ENCODE results near the gene PKLR. TPM values are rescaled to one million over a fixed set of nuclear protein-coding genes. Genes with fewer than 3 reads are reported as not detected.

Gene PKLR
- total RNA-seq, 1 experiment from 2014 or later: not detected

- peaks cover 28% of the 10 kb centered on the region for H3K4me1 ChIP-seq (ENCODE audit: low read length)
- peaks cover 23% of the 10 kb centered on the region for H3K36me3 ChIP-seq (ENCODE audit: insufficient read depth, low read length)
- peak overlapping the region; percentile 72 for H3K4me3 ChIP-seq (ENCODE audit: low read length)
These were observed 8.3 kb upstream of the PKLR start for GRCh38 chr1:155309423-155310021.

GRCh38 chr1:155308493-155309422, 7.5 kb upstream of the PKLR start, which contains the start of gene FDPS:
FDPS (plus strand) TSS chr1:155308866; CDS start chr1:155309790, 924 bp downstream.
- H3K36me3 ChIP-seq (ENCODE audit: insufficient read depth, low read length): peaks cover 23% of the 10 kb centered on the region
- no peaks in the 10 kb centered on the region for H3K27me3 ChIP-seq (ENCODE audit: low read length)
- H3K4me1 ChIP-seq (ENCODE audit: low read length): peaks cover 28% of the 10 kb centered on the region
- no peaks in the 10 kb centered on the region for H4K20me1 ChIP-seq (ENCODE audit: insufficient read depth, low read depth, low read length)
- H3K4me3 ChIP-seq (ENCODE audit: low read length): peak within 1 kb of the TSS; percentile 72
- H3K79me2 ChIP-seq (ENCODE audit: low read length): peaks cover 43% of the 10 kb centered on the region
- no peak within 1 kb of the TSS for H2AFZ ChIP-seq (ENCODE audit: low read length)
- H3K9me2 ChIP-seq (replicated peaks; ENCODE audit: insufficient read depth, low read length): no peaks in the 10 kb centered on the region
- peak within 1 kb of the TSS; percentile 85 for H3K9ac ChIP-seq (ENCODE audit: low read length)
- H3K4me2 ChIP-seq (ENCODE audit: low read depth, low read length, poor library complexity, severe bottlenecking): peak within 1 kb of the TSS; percentile 69
- DNase-seq: peak; percentile 99
- no peaks in the 10 kb centered on the region for H3K9me3 ChIP-seq (ENCODE audit: low read length)
- peak within 1 kb of the TSS; percentile 92 for H3K27ac ChIP-seq (ENCODE audit: low read length)

More at GRCh38 chr1:155309423-155310021, 8.3 kb upstream of the PKLR start:
- H3K9me2 ChIP-seq (replicated peaks; ENCODE audit: insufficient read depth, low read length): no peaks in the 10 kb centered on the region
- H3K79me2 ChIP-seq (ENCODE audit: low read length): peaks cover 43% of the 10 kb centered on the region
- H3K27ac ChIP-seq (ENCODE audit: low read length): peak overlapping the region; percentile 92
- H2AFZ ChIP-seq (ENCODE audit: low read length): no peak overlapping the region
- H3K9ac ChIP-seq (ENCODE audit: low read length): peak overlapping the region; percentile 85
- no peak for DNase-seq
- H4K20me1 ChIP-seq (ENCODE audit: insufficient read depth, low read depth, low read length): no peaks in the 10 kb centered on the region
- no peaks in the 10 kb centered on the region for H3K9me3 ChIP-seq (ENCODE audit: low read length)
- H3K27me3 ChIP-seq (ENCODE audit: low read length): no peaks in the 10 kb centered on the region
- H3K4me2 ChIP-seq (ENCODE audit: low read depth, low read length, poor library complexity, severe bottlenecking): peak overlapping the region; percentile 69

DNA sequence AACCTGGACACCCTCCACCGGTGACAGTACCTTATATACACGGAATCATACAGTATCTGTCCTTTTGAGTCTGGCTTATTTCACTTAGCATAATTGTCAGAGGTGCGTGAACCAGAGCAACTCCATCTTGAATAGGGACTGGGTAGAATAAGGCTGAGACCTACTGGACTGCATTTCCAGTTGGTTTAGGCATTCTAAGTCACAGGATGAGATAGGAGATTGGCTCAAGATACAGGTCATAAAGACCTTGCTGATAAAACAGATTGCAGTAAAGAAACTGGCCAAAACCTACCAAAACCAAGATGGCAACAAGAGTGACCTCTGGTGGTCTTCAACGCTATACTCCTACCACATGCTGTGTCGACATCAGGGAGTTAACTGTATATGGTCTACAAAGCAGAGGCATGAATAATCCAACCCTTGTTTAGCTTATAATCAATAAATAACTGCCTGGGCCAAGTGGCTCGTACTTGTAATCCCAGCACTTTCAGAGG, 6.1 kb upstream of the PKLR start:
- H3K4me2 ChIP-seq (ENCODE audit: low read depth, low read length, poor library complexity, severe bottlenecking): no peak overlapping the region
- H3K9ac ChIP-seq (ENCODE audit: low read length): peak overlapping the region; percentile 59
- peaks cover 34% of the 10 kb centered on the region for H3K79me2 ChIP-seq (ENCODE audit: low read length)
- no peak overlapping the region for H2AFZ ChIP-seq (ENCODE audit: low read length)
- peak; percentile 82 for DNase-seq
- no peaks in the 10 kb centered on the region for H3K9me2 ChIP-seq (replicated peaks; ENCODE audit: insufficient read depth, low read length)
- no peaks in the 10 kb centered on the region for H4K20me1 ChIP-seq (ENCODE audit: insufficient read depth, low read depth, low read length)
- no peak overlapping the region; the same call in 1 of the 2 replicates for H3K4me3 ChIP-seq (ENCODE audit: low read length)
- H3K27me3 ChIP-seq (ENCODE audit: low read length): no peaks in the 10 kb centered on the region
- no peaks in the 10 kb centered on the region for H3K9me3 ChIP-seq (ENCODE audit: low read length)
- peak overlapping the region; percentile 92; the same call in 1 of the 2 replicates for H3K27ac ChIP-seq (ENCODE audit: low read length)
- peaks cover 15% of the 10 kb centered on the region for H3K36me3 ChIP-seq (ENCODE audit: insufficient read depth, low read length)
- H3K4me1 ChIP-seq (ENCODE audit: low read length): peaks cover 28% of the 10 kb centered on the region

DNA sequence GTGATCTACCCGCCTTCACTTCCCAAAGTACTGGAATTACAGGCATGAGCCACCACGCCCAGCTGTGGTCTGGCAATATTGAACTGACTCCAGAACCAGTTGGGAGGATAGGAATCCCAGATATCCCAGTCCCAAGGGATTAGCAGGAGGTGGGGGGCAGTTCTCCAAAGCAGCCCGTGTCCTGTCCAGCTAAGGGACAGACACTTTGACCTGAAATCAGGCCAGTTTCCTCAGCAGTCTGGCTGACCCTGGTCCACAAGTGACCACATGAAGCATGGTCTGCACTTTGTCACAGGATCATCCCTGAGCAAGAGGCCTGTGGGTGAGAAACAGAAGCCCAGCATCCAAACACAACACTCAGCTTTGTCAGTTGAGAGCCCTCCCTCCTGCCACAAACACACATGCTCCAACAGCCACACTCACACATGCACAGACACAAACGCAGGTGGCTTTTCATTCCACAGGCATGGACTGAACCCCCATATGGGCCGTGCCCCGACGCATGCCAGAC, 4.7 kb upstream of the PKLR start:
- no peak overlapping the region for H3K27ac ChIP-seq (ENCODE audit: low read length)
- H3K9ac ChIP-seq (ENCODE audit: low read length): no peak overlapping the region
- no peak for DNase-seq
- peaks cover 23% of the 10 kb centered on the region for H3K4me1 ChIP-seq (ENCODE audit: low read length)
- H3K9me2 ChIP-seq (replicated peaks; ENCODE audit: insufficient read depth, low read length): no peaks in the 10 kb centered on the region
- H3K36me3 ChIP-seq (ENCODE audit: insufficient read depth, low read length): peaks cover 10% of the 10 kb centered on the region
- peaks cover 23% of the 10 kb centered on the region for H3K79me2 ChIP-seq (ENCODE audit: low read length)
- no peaks in the 10 kb centered on the region for H3K27me3 ChIP-seq (ENCODE audit: low read length)
- no peaks in the 10 kb centered on the region for H3K9me3 ChIP-seq (ENCODE audit: low read length)
- H3K4me3 ChIP-seq (ENCODE audit: low read length): no peak overlapping the region
- H2AFZ ChIP-seq (ENCODE audit: low read length): no peak overlapping the region
- H3K4me2 ChIP-seq (ENCODE audit: low read depth, low read length, poor library complexity, severe bottlenecking): no peak overlapping the region
- no peaks in the 10 kb centered on the region for H4K20me1 ChIP-seq (ENCODE audit: insufficient read depth, low read depth, low read length)

DNA sequence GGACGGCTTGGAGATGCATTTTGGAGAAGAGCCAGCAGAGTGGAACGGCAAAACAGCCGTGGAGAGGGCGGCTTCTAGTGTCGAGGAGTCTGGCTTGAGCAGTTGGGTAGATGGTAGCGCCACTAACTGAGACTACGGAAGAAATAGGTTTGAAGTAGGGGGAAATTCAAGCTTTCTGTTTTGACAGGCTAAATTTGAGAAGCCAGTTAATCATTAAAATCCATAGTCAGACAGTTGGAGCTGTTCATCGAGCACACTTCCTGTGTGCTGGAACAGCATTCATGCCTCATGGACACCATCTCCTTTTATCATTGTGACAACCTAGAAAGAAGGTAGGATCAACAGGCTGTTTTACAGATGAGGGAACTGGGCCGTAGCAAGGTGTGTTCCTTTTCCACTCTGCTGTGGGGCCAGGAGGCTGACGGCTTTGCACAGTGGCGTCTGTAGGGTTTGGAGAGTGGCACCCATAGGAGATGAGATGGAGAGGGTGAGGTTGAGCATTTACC, 3.4 kb upstream of the PKLR start:
- H3K79me2 ChIP-seq (ENCODE audit: low read length): peaks cover 9% of the 10 kb centered on the region
- H3K9me2 ChIP-seq (replicated peaks; ENCODE audit: insufficient read depth, low read length): no peaks in the 10 kb centered on the region
- no peaks in the 10 kb centered on the region for H3K27me3 ChIP-seq (ENCODE audit: low read length)
- H3K9me3 ChIP-seq (ENCODE audit: low read length): no peaks in the 10 kb centered on the region
- no peak overlapping the region for H3K9ac ChIP-seq (ENCODE audit: low read length)
- no peak overlapping the region for H3K4me2 ChIP-seq (ENCODE audit: low read depth, low read length, poor library complexity, severe bottlenecking)
- no peaks in the 10 kb centered on the region for H4K20me1 ChIP-seq (ENCODE audit: insufficient read depth, low read depth, low read length)
- H3K4me3 ChIP-seq (ENCODE audit: low read length): no peak overlapping the region
- H3K4me1 ChIP-seq (ENCODE audit: low read length): peaks cover 10% of the 10 kb centered on the region
- no peak for DNase-seq
- H2AFZ ChIP-seq (ENCODE audit: low read length): no peak overlapping the region
- H3K36me3 ChIP-seq (ENCODE audit: insufficient read depth, low read length): no peaks in the 10 kb centered on the region
- H3K27ac ChIP-seq (ENCODE audit: low read length): no peak overlapping the region

- no peak overlapping the region for H3K4me3 ChIP-seq (ENCODE audit: low read length)
- H3K4me2 ChIP-seq (ENCODE audit: low read depth, low read length, poor library complexity, severe bottlenecking): no peak overlapping the region
- H3K27ac ChIP-seq (ENCODE audit: low read length): no peak overlapping the region
- H3K4me1 ChIP-seq (ENCODE audit: low read length): peaks cover 2% of the 10 kb centered on the region; the same call in 1 of the 2 replicates
- no peak overlapping the region for H2AFZ ChIP-seq (ENCODE audit: low read length)
- no peak for DNase-seq
- no peaks in the 10 kb centered on the region for H3K36me3 ChIP-seq (ENCODE audit: insufficient read depth, low read length)
- no peaks in the 10 kb centered on the region for H3K9me3 ChIP-seq (ENCODE audit: low read length)
- H3K9ac ChIP-seq (ENCODE audit: low read length): no peak overlapping the region
- no peaks in the 10 kb centered on the region for H3K9me2 ChIP-seq (replicated peaks; ENCODE audit: insufficient read depth, low read length)
- H4K20me1 ChIP-seq (ENCODE audit: insufficient read depth, low read depth, low read length): no peaks in the 10 kb centered on the region
- H3K79me2 ChIP-seq (ENCODE audit: low read length): no peaks in the 10 kb centered on the region
- no peaks in the 10 kb centered on the region for H3K27me3 ChIP-seq (ENCODE audit: low read length)
These were observed 497 bp downstream of the PKLR start for GRCh38 chr1:155300553-155301329.

DNA sequence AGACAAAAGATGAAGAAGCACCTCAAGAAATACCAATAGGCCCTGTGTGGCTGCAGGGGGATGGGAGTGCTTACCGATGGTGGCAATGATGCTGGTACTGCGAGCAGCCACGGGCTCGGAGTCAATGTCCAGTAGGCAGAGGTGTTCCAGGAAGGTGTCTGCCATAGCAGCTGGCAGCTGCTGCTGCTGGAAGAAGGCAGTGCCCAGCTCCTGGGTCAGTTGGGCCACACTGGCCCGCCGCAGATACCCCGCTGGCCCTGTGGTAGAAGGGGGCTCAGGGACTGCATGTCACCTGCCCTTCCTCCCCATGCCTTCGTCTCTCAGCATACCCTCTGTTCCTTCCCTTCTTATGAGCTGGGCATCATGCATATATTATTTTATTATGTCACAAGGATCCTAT, 1.2 kb downstream of the PKLR start:
- Histone ChIP-seq H3K9me3 (ENCODE audit: low read length) (no peaks in the 10 kb centered on the region), H4K20me1 (ENCODE audit: insufficient read depth, low read depth, low read length) (no peaks in the 10 kb centered on the region), H3K4me2 (ENCODE audit: low read depth, low read length, poor library complexity, severe bottlenecking) (no peak overlapping the region), H2AFZ (ENCODE audit: low read length) (no peak overlapping the region), H3K9me2 (replicated peaks; ENCODE audit: insufficient read depth, low read length) (no peaks in the 10 kb centered on the region), H3K79me2 (ENCODE audit: low read length) (no peaks in the 10 kb centered on the region), H3K4me1 (ENCODE audit: low read length) (peaks cover 2% of the 10 kb centered on the region; the same call in 1 of the 2 replicates), H3K36me3 (ENCODE audit: insufficient read depth, low read length) (no peaks in the 10 kb centered on the region), H3K27ac (ENCODE audit: low read length) (no peak overlapping the region), H3K4me3 (ENCODE audit: low read length) (no peak overlapping the region), H3K27me3 (ENCODE audit: low read length) (no peaks in the 10 kb centered on the region), H3K9ac (ENCODE audit: low read length) (no peak overlapping the region)
- DNase-seq: no peak
